ENCODE measurements around the gene RNF217. TPM values are rescaled to one million over a fixed set of nuclear protein-coding genes. Genes with fewer than 3 reads are reported as not detected.

Gene RNF217
- total RNA-seq, 4 donors from 2014 or later: 4.5 to 15.5 (median 12.4) TPM

DNA sequence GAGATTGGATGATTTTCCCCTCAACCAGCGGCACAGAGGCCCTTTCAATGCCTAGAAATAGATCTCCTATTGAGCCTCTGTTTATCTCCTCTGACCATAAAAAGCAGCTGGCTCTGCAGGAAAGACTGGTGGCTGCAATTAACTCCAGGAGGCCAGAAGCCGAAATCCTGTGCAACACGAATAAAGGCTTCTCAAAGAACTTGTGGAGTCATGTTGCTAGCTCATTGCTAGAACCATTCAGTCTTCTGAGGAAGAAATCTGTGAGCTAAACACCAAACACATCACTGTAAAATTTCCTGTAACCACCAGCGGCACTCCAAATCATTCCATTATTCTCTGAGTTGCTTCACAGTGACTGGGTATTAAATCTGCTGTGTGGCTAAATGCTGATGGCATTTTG, 142.2 kb downstream of the RNF217 start:
- DNase-seq: no peak
- intact Hi-C loops (cut with DNase I; ENCODE audit: low total_unique reads): no loop called here
- Histone ChIP-seq H3K36me3 (no peaks in the 10 kb centered on the region), H3K27me3 (no peaks in the 10 kb centered on the region), H3K9me3 (no peaks in the 10 kb centered on the region), H3K27ac (no peak overlapping the region), H3K4me3 (no peak overlapping the region), H3K4me1 (peaks cover 0 to 6% of the 10 kb centered on the region in 2 donors)
- in situ Hi-C loops (cut with MboI; ENCODE audit: low sequenced_read_pairs in 4 of 4): no loop called here
- ATAC-seq: no peak
- TF ChIP-seq, protein P1, sequence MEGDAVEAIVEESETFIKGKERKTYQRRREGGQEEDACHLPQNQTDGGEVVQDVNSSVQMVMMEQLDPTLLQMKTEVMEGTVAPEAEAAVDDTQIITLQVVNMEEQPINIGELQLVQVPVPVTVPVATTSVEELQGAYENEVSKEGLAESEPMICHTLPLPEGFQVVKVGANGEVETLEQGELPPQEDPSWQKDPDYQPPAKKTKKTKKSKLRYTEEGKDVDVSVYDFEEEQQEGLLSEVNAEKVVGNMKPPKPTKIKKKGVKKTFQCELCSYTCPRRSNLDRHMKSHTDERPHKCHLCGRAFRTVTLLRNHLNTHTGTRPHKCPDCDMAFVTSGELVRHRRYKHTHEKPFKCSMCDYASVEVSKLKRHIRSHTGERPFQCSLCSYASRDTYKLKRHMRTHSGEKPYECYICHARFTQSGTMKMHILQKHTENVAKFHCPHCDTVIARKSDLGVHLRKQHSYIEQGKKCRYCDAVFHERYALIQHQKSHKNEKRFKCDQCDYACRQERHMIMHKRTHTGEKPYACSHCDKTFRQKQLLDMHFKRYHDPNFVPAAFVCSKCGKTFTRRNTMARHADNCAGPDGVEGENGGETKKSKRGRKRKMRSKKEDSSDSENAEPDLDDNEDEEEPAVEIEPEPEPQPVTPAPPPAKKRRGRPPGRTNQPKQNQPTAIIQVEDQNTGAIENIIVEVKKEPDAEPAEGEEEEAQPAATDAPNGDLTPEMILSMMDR (IDR thresholded peaks at IDR 0.05 in 4 of 5, conservative IDR thresholded peaks at IDR 0.05 in 1 of 5): no peak
- TF ChIP-seq POLR2A (IDR thresholded peaks at IDR 0.05): no peak

DNA sequence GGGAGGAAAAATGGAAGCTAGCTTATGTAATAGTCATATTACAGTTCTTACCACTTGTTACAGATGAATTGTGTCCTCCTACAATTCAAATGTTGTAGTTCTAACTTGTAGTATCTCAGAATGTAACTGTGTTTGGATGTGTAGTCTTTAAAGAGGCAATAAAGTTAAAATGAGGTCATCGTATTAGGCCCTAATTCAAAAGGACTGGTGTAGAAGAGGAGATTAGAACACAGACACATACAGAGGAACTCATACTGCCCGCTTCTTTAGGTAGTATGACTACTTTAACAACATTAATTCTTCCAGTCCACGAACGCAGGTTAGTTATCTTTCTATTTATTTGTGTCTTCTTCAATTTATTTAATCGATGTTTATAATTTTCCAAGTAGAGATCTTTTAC, 144.8 kb downstream of the RNF217 start:
- H3K4me3 ChIP-seq: no peak overlapping the region
- H3K9me3 ChIP-seq: peaks cover 0 to 9% (median 0%) of the 10 kb centered on the region in 3 donors
- intact Hi-C loops (cut with DNase I; ENCODE audit: low total_unique reads) (no loop called here), in situ Hi-C loops (cut with MboI; ENCODE audit: low sequenced_read_pairs in 4 of 4) (no loop called here)
- TF ChIP-seq, protein P1 (IDR thresholded peaks at IDR 0.05 in 4 of 5, conservative IDR thresholded peaks at IDR 0.05 in 1 of 5): no peak
- no peak for TF ChIP-seq POLR2A (IDR thresholded peaks at IDR 0.05)
- no peak for ATAC-seq
- peaks cover 0 to 6% of the 10 kb centered on the region in 2 donors for H3K4me1 ChIP-seq
- DNase-seq: no peak
- H3K27ac ChIP-seq: no peak overlapping the region
- H3K36me3 ChIP-seq: no peaks in the 10 kb centered on the region
- H3K27me3 ChIP-seq: no peaks in the 10 kb centered on the region

DNA sequence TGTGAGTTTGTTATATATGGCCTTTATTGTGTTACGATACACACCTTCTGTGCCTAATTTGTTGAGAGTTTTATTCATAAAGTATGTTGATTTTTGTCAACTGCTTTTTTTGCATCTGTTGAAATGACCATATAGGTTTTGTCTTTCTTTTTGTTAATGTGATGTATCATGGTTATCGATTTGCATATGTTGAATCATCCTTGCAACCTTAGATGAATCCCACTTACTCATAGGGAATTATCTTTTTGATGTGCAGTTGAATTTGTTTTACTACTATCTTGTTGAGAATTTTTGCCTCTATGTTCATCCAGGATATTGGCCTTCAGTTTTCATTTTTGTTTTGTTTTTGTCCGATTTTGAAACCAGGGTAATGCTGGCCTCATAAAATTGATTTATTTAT, 145.7 kb downstream of the RNF217 start:
- H3K4me1 ChIP-seq: peaks cover 0 to 6% of the 10 kb centered on the region in 2 donors
- no peaks in the 10 kb centered on the region for H3K27me3 ChIP-seq
- in situ Hi-C loops (cut with MboI; ENCODE audit: low sequenced_read_pairs in 4 of 4) (no loop called here), intact Hi-C loops (cut with DNase I; ENCODE audit: low total_unique reads) (no loop called here)
- no peak for ATAC-seq
- H3K27ac ChIP-seq: no peak overlapping the region
- TF ChIP-seq, protein P1 (IDR thresholded peaks at IDR 0.05 in 4 of 5, conservative IDR thresholded peaks at IDR 0.05 in 1 of 5): no peak
- no peak for TF ChIP-seq POLR2A (IDR thresholded peaks at IDR 0.05)
- H3K9me3 ChIP-seq: peaks cover 0 to 9% (median 0%) of the 10 kb centered on the region in 3 donors
- no peaks in the 10 kb centered on the region for H3K36me3 ChIP-seq
- no peak for DNase-seq
- H3K4me3 ChIP-seq: no peak overlapping the region

DNA sequence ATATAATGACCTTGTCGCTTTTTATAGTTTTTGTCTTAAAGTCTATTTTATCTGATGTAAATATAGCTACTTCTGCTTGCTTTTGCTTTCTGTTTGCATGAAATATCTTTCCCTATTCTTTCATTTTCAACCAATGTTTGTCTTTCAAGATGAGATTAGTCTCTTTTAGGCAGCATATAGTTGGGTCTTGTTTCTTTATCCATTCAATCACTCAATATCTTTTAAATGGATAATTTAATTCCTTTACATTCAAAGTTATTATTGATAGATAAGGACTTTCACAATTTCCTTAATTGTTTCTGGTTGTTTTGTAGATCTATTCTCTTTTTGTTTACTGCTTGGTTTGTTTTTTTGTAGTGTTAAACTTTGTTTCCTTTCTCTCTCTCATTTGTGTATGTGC, 147.8 kb downstream of the RNF217 start:
- TF ChIP-seq, protein P1 (IDR thresholded peaks at IDR 0.05 in 4 of 5, conservative IDR thresholded peaks at IDR 0.05 in 1 of 5): no peak
- TF ChIP-seq POLR2A (IDR thresholded peaks at IDR 0.05): no peak
- Histone ChIP-seq H3K4me3 (no peak overlapping the region), H3K36me3 (no peaks in the 10 kb centered on the region), H3K4me1 (no peaks in the 10 kb centered on the region), H3K27ac (no peak overlapping the region), H3K9me3 (peaks cover 0 to 9% (median 0%) of the 10 kb centered on the region in 3 donors), H3K27me3 (no peaks in the 10 kb centered on the region)
- in situ Hi-C loops (cut with MboI; ENCODE audit: low sequenced_read_pairs in 4 of 4): loop anchor here in 3 of 4 donors (5.0 to 10.0 kb wide), 4 partner anchors 38 to 238 kb away; no protein-coding TSS in a partner anchor
- intact Hi-C loops (cut with DNase I; ENCODE audit: low total_unique reads): no loop called here
- DNase-seq (no peak), ATAC-seq (no peak)
